ENCODE data around the gene C19orf81.

C19orf81 gene

DNA sequence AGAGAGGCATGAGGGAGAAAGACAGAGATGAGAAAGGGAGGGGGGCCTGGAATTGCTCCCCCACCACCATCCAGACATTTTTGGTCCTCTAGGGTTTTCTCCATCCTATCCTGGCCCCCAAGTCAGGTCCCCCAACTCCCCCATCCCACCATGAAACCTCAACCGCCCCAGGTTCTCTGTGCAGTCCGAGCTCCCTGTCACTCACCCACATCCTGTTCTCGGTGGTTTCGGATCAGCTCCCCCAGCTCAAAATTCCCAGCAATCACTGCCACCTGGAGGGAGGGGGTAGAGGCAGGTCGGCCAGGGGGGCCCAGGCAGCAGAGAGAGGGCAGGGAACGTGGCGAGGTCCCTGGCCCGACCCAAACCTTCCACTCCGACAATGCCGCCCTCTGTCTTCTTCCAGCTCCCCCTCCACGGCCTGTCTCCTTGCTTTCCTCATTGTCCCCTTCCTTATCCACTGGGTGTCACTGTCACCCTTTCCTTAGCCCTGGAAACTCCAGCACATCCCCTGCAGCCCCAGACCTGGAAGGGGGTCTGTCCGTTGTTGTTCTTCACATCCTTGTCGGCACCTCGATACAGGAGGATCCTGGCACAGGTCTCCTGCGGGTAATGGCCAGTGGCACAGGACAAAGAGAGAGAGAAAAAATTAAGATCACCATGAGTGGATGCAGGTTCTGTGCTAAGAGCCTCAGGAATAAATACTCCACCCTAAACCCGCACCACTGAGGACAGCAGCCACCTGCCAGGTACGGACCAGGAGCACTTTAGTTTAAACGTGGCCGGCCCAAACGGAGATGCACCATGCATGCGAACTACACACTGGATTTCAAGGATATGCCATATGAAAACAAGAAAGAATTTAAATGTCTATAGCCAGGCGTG lies 54.9 kb downstream of the C19orf81 start:
- DNase-seq (ENCODE audit: low read depth, low spot score), result no peak

DNA sequence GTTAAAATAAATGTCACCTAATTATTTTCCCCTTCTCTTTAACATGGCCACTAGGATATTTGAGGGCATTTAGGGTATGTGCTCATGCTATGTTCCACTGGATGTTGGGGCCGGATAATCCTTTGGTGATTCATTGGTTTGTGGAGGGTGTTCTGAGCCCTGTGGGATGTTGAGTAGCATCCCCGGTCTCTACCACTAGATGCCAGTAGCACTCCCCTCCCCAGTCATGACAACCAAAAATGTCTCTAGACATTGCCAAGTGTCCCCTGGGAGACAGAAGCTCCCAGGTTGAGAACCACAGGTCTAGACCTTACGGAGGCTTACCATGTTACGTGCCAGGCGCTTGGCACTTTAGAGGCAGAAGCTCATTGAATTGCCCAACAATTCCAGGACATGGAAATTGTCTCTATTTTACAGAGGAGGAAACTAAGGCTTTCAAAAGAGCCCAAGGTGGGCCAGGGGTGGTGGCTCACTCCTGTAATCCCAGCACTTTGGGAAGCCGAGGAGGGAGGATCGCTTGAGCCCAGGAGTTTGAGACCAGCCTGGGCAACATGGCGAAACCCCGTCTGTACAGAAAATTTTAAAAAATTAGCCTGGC lies 56.3 kb downstream of the C19orf81 start:
- DNase-seq (ENCODE audit: low read depth, low spot score), result no peak
- H3K27ac ChIP-seq, result no peak overlapping the region

More for the DNA sequence above, 54.9 kb downstream of the C19orf81 start:
- no peak overlapping the region for H3K27ac ChIP-seq

DNA sequence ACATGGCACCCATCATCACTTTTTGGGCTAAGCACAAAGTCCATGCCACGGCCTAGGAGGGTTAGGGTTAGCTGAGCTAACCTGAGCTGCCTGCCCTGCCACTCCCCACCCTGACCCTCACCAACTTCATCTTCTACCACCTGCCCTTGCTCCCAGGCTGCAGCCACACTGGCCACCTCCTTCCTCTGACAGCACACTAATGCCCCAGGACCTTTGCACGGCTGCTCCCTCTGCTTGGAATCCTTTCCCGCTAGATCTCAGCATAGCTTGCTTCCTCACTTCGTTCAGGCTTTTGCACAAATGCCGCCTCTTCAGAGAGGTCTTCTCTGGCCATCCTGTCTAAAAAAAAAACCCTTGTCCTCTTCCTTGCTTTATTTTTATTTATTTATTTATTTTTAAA lies 57.1 kb downstream of the C19orf81 start:
- H3K27ac ChIP-seq, result no peak overlapping the region
- DNase-seq (ENCODE audit: low read depth, low spot score), result no peak

DNA sequence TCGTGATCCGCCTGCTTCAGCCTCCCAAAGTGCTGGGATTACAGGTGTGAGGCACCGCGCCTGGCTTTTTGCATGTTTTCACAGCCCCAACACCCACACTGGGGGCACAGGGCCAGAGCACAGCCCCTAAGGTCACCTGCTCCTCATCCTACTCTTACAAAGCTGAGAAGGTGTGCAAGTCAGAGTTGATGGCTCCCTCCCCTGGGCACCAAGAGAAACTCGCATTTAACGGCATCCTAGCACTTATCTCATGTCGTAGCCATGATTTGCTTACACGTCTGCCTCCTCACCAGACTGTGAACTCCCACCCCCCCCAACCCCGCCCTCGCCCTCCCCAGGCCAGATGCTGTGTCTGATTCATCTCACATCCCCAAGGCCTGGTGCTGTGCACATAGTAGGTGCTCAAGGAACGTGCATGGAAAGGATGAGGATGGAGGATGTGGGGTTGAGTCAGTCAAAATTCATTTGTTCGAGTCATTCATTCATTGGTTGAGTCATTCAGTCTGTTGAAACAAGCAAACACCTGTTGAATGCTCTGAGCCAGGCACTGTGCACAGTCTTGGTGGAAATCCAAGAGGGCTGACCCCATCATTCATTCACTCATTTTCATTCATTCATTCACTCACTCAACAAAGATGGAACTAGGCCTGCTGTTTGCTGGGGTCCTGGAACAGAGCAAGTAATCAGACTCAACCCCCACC lies 59.1 kb downstream of the C19orf81 start:
- H3K27ac ChIP-seq, result no peak overlapping the region
- no peak for DNase-seq (ENCODE audit: low read depth, low spot score)
